ELR (cell line): ENCODE measurements around the gene MED22.
A peak's percentile ranks its signal among the peaks of the same experiment; 100 is the strongest.

Experiments used
- DNase-seq: peaks from one replicate; pipeline ENCODE4 v3.0.0-alpha.2; 2015; ENCODE audit warnings: low read depth

MED22 gene

DNA sequence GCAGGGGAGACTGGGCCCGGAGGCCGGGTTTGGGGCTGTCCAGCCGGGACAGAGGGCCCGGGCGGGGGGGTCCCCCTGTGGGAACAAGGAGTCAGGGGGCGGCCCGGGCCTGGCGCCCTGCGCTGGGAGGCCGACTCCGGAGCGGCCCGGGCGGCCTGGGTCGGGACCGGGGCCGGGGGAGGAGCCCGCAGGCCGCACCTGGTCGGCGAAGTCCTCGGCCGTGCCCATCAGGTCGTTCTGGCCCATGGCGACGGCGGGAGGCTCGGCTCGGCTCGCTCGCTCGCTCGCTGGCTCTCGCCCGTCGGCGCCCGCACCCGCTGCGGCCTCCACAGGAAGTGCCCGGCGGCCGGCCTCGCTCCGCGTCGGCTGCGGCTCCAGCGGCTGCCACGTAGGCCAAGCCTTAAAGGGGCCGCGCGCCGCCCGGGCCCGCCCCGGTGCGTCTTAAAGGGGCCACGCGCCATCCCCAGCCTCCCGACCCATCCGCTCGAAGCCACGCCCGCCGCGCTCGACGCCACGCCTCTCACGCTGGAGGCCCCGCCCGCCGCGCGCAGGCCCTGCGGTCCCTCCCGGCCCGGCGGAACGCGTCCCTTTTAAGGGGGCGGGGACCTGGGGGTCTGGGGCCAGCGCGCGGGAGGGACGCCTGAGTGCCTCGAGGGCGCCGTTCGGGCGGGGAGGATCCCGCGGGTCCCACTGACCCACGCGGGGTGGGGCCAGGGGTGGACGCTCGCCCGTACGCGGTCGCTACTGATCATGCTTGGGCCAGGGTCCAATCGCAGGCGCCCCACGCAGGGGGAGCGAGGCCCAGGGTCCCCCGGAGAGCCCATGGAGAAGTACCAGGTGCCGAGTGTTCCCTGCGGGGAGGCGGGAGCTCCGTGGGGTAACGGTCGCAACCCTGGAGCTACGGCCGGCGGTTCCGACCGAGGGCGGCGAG lies 28.1 kb upstream of the MED22 start, which contains the start of the genes STKLD1 and SURF4:
Gene STKLD1, plus strand, starts transcription at position 643 of the 931 bp plus-strand sequence. Its CDS starts 108 bp downstream, at position 751.
Gene SURF4, minus strand, starts transcription at position 337 of the 931 bp plus-strand sequence. Its CDS starts 91 bp downstream, at position 246.
- peak; percentile 96 for DNase-seq

DNA sequence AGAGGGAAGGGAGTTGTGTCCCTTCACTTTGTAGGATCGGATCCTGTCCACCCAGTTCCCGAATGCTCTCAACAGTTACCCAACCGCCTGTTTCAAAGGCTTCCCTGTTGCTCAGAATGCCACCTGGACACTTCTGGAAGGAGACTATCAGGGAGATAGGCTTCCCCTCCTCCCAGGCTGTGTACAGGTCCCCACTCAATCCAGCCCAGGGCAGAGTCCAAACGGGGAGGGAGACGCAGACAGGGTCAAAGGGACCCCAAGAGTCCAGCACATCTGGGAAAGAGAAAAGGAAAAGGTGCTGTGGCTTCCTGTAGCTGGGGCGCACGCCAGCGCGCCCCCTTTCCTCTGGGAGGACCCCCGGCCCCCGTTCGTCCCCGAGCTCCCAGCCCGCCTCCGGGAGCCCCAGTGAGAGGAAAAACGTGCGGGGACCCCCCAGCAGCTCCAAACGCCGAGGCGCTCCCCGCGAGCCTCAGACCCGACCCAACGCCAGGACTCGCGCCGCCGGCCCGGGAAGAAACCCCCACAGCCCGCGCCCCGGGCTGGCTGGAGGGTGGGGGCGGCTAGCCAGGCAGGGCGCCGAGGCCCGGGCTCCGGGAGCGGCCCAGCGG lies 27.3 kb upstream of the MED22 start:
- peak; percentile 63 for DNase-seq

DNA sequence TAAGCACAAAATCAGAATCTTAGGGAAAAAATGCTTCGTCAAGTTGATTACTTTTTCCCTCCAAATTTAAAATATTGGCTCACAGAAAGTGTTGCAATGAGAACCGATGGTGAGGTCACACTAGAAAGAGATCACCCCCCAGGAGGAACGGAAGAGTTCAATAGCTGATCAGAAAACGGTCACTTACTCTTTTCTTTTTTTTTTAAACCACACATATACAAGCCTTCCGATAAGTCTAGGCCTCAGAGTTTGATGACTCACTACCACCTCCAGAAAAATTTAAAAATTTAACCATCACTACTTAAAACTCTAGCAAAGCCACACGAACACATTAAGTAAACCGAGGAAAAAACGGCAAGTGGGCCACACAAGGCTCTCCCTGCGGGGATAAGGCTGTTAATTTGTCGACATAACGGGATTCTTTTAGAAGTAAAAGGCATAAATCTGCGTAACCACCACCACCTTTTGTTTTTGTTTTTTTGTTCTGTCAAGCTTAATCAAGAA lies 26.7 kb upstream of the MED22 start:
- DNase-seq = peak; percentile 82

DNA sequence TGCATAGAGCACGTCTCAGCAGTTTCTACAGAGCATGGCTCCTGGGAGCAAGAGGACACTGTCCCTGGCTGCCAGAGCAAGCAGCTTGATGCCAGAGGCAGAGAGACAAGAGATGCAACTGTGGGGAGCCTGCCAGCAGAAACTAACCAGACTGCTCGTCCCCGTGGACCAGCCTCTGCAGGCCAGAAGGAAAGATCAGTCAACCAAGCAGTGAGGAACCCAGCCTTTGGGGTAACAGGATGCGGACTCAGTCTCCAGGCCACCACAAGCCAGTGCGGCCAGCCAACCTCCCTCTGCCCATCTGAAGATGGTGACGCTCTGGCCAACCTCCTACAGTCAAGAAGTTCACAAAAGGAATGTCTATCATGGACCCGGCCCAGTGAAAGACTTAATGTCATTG lies 24.2 kb upstream of the MED22 start:
- no peak for DNase-seq

DNA sequence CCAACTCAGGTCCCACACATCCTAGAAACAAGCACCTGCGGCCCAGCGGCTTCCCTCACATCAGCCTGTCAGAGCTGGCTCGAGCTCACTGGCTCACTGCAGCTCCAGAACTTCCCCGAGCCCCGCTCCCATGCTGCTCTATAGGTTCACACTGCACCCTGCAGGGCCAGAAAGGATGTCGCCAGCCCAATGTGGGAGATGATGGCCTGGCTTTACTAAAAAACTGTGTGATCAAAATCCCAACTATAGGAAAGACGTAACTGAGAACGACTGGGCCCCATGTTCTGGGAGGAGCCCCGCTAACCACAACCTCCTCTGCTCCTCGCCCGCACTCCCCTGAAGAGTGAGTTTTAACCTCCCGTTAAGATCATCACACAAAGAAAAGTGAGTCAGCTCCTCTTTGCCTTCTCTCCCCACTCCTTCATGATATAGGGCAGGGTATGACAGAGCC lies 23.4 kb upstream of the MED22 start:
- DNase-seq = no peak

DNA sequence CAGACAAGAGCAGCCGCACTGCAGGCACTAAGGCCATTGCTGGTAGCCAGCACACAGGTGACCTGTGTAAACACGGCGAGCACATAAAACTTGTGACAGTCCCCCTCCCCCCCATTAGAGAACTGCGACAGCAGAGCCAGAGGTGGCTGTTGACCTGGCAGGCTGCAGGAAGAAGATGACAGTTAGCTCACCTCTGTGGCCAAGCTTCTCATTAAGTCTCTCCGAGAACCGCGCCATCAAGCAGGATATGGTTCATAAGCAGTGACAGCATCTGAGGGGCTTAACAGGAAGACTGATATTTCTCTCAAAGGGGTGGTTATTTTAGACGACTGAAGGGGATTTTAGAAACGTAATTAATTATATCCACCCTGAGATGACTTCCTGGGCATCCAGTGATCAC lies 22.8 kb upstream of the MED22 start:
- DNase-seq = no peak

DNA sequence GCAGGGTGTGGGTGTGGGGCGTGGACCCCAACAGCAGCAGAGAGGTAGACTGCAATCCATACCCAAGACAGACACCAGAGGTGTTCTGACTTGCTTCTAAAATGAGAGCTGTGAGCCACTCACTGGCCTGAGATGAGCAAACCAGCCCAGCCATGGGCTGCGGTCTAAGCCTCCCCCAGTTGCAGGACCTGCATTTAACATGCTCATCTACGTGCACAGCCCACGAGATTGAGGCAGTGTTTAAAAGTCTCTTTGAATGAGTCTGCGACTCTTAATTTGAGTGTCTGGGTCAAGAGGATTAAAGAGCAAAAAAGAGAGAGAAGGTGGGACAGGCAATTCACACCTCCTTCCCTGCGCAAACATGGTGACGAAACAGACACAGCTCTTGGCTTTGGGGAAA lies 22.0 kb upstream of the MED22 start:
- no peak for DNase-seq

DNA sequence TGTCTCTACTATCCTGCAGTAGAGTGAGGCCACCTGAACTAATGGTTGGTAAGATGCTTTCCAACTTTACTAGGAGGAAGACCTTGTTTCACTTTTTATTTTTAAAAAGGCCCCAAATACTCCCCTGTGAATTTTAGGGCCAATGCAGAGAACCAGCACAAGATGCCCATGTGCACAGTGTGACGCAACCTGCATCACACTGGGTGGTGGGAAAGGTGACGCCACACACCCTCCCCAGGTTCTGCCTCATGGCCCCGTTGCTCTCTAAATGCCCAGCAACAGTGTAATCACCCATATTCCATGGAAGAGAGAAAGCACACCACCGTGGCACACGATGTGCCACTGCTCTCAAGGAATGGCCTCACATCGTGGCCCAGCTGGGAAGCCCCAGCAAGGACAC lies 21.5 kb upstream of the MED22 start:
- DNase-seq = no peak

DNA sequence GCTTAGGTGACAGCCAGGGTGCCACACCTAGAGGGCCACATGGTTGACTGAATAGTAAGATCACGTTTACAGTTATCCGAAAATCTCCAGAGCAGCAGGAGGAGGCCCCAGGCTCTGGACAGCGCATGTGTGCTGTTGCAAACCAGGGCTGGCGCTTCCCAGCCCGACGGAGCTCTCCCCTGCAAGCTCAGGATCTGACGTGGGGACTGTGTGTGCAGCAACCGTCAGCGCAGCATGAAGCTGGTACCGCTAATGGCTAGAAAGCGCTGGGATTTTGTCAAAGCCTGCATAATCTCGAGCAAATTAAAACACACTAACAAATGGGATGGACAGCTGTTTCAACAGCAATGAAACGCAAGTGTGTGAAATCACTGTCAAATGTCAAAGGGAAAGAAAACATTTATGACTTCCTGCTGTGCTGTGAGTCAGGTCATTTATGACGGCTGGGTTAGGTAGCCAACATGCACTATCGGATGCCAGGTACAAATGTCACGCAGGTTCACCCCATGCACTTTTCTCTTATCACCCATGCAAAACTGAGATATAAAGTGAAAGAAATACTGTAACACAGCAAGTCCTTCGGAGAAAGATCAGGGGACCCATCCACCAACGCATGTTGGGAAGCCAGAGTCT lies 20.4 kb upstream of the MED22 start:
- DNase-seq = no peak

DNA sequence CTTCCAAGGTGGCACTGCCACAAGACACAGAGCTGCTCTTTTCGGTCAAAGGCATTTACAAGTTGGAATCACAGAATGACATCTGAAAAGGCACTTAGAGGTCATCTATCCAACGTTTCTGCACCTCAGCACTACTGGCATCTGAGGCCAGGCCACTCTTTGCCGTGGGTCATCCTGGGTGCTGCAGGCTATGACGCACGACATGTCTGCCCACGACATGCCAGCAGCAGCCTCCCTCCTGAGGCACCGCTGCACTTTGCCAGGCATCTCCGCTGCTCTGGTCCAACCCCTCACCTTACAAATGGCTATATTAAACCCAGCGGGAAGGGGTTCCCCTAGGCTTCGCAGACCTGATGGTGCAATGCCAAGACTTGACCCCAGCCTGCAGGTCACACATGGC lies 19.8 kb upstream of the MED22 start:
- no peak for DNase-seq

DNA sequence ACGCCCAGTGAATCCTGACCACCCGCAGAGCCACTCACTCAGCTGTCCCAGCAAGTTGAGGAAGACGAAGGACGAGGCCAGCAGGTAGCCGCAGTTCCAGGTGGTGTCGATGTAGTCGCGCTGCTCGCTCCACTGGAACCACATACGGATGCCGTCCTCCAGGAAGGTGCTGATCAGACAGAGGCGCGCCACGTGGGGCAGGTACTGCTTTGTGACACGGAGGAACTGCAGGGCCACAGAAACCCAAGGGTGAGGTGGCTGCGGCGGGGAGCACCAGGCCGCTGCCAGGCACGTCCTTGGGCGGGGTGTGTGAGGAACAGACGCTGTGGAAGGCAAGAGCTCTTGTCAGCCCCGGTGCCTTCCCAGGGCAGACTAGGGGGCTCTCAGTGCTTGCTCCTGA lies 19.3 kb upstream of the MED22 start:
- DNase-seq = no peak

DNA sequence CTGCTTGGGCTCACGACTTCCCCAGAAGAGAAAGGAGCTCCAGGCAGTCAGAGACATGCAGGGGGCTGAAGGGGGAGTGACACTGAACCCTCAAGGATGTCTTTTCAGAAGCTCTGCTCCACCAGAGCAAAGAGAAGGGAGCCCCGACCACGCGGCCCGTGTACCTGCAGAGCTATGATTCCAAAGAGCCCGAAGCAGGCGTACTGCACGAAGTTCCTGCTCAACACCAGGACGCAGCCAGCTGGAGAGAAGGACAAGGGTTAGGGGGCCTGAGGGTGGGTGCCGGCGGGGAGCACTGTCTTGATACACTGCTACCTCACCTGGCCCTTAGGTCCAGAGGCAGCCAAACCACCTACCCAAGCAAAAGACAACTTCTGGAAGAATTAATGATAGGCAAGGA lies 18.5 kb upstream of the MED22 start:
- DNase-seq = no peak

DNA sequence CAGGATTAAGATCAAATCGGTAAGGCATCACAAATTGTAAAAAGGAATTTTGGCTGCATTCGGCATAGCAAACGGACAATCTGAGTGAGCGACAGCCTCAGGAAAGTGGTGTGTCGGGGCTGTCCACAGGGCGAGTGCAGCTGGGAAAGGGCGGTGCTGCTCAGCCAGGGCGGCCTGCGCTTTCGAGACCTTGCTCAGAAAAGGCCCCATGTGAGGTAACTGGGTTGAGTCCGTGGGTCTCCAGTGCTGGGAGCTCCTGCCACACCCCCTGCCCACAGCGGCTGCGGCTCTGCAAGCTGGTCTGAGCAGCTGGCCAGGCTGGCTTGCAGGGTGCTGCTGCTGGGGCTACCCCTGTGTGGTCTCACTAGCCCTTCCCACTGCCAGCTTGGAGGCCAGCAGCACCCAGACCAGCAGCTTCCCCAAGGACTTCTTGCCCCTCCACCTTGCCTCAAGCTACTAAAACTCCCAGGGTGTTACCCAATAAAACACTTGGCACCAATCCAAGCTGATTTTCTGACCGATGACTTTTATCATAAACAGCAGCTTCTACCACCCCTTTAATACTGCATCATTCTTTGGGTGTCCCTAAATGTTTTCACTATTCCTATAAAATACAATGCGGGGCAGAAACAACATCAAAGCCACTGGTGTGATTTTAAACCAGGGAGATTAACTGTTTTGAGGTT lies 14.6 kb upstream of the MED22 start:
- no peak for DNase-seq

DNA sequence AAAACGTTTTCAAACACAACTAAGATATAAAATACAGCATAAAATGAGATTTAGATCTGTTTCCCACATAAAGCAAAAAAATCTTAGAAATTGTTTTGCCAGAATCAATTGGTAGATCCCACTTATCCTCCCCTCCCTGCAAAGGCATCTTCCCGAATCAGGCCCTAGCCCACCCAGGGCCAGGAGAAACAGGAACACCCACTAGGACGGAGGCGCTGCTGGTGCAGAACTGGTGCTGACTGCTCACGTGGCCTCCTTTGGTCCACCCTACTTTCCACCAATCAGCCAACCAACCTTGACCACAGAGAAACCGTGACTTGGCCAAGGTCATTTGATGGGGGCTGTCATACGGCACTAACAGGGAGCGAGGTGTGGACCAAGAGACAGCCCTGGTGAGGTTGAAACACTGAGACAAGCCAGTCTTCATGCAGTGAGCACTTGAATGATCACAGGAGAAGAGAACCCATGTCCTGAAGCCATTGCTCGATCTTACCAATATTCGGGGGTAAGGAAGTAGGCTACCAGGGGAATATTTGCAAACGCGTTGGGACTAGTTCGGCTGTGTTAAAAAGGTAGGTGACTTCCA lies 13.7 kb upstream of the MED22 start:
- no peak for DNase-seq

DNA sequence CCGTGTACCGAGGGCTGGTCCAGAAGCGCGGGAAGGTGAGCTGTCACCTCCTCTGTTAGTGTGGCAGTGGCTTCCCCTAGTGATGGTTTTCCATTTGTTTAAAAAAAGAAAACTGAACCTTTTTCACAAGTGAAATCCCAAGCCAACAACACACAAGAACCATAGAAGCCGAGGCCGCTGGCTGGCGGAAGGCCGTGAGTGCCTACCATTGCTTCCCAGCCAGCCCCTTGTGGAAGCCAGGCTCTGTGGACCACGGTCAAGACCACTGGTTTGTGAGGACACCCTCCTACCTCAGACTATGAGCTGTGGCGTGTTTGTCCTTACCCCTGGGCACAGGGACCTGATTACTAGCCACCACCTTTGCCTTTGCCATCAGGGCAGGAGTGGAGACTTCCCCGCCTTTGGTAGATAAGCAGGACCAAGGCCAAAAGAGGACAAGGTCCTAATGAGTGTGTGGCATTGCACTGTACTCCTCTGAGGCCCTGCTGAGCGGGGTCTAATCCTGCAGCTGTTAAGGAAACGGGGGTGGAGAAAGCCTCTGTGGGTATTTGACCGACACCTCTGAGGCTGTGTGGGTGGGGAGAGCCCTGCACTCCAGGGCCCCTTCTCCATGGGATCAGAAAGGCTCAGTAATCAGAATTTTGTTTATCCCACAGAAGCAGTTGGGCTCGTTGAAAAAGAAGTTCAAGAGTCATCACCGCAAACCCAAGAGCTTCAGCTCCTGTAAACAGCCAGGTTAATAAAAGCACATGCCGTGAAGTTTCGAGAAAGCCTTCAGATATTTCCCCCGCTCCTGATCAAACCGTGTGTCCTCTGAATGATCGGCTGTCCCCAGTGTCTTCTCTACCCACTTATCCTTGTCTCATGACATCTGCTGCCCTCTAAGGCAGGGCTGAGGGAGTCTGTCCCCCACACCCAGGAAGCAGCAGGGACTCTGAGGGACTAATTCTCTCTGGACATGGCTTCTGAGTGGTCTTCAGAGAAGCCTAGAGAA lies 12.8 kb upstream of the MED22 start:
- no peak for DNase-seq

DNA sequence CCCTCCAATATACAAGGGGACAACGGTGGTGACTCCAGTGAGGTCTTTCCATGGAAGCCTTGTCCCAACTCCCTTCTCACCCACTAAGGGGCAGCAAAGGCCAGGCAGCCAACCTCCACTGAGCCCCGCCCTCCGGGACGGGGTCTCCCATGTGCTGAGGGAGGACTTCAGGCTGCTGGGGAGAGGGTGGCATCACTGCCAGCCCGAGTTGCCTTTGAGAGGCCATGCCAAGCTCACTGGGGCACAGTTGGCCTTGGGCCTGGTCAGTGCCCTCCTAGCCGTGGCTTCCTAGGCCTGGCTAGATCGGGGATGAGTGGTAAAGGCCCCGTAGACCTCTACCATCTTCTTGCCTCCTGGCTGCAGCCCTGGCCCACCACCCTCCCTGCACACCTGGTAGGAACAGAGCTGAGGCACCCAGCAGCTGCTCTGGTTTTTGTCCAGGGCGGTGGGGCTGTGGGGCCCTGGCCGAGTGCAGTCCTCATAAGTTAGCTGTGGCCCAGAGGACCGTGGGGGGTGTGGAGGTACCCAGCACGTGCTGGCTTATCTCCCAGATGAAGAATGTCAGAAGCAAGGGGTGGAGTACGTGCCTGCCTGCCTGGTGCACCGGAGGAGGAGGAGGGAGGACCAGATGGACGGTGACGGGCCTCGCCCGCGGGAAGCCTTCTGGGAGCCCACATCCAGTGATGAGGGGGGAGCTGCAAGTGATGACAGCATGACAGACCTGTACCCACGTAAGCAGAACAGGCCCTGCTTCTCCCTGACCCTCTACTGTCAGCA lies 11.7 kb upstream of the MED22 start:
- DNase-seq = no peak

DNA sequence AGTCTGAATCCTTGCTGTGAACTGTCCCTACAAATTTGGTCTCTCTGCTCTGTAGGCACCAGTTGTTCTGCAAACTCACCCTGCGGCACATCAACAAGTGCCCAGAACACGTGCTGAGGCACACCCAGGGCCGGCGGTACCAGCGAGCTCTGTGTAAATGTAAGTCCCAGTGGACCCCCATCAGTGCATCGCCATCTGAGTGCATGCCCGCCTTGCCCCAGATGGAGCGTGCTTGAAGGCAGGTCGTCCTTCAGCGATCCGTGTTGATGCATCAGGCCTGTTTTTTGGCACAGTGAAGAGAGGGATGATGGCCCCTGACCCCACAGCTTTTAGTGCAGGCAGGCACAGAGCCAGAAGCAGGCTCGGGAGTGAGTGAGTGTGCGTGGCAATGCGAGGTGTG lies 9.7 kb upstream of the MED22 start:
- no peak for DNase-seq

DNA sequence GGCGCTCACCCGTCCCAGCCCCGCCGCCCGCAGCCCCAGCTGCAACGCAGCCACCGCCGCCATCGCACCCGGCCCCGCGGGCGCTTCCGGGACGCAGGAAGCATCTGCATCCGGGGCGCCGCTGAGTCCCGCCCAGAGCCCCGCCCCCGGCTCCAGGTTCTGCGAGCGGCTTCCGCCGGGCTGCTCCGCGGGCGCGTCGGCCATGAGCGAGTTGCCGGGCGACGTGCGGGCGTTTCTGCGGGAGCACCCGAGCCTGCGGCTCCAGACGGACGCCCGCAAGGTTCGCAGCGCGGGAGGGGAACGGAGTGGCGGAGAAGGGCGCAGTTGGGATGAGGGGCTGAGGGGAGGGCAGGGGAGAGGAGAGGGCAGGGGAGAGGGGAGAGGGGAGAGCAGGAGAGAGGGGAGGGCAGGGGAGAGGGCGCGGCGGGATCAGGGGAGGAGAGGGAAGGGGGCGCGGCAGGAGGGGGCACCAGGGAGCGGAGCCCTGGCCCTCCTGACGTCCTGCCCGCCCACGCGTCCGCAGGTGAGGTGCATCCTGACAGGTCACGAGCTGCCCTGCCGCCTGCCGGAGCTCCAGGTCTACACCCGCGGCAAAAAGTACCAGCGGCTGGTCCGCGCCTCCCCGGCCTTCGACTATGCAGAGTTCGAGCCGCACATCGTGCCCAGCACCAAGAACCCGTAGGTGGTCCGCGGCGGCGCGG lies 8.6 kb upstream of the MED22 start, which contains the start of the genes SURF1 and SURF2:
Gene SURF1, minus strand, starts transcription at position 97 of the 701 bp plus-strand sequence. Its CDS starts 34 bp downstream, at position 63.
Gene SURF2, plus strand, starts transcription at position 160 of the 701 bp plus-strand sequence. Its CDS starts 43 bp downstream, at position 203.
- peak; percentile 89 for DNase-seq
